Neural progenitor cell (in vitro differentiated cells): ENCODE measurements around the gene KCTD18.

Experiments used
- EZH2 ChIP-seq: fragments of 200-600 bp; sonication (generic); IDR thresholded peaks from 2 replicates; pipeline ENCODE4 v1.6.1; 2017; ENCODE audit warnings: antibody characterized with exemption, mild to moderate bottlenecking, moderate library complexity
- EZH2phosphoT487 ChIP-seq: fragments of 200-600 bp; sonication (generic); IDR thresholded peaks from 2 replicates; pipeline ENCODE4 v1.6.1; 2017; ENCODE audit warnings: antibody characterized with exemption
- TF ChIP-seq, protein P1 (sequence below): fragments of 200-600 bp; sonication (generic); IDR thresholded peaks from 2 replicates; pipeline ENCODE4 v1.5.1; 2017; ENCODE audit warnings: antibody characterized with exemption, mild to moderate bottlenecking

GRCh38 chr2:200476836-200477235 lies 33.0 kb downstream of the KCTD18 start:
- TF ChIP-seq, protein P1, sequence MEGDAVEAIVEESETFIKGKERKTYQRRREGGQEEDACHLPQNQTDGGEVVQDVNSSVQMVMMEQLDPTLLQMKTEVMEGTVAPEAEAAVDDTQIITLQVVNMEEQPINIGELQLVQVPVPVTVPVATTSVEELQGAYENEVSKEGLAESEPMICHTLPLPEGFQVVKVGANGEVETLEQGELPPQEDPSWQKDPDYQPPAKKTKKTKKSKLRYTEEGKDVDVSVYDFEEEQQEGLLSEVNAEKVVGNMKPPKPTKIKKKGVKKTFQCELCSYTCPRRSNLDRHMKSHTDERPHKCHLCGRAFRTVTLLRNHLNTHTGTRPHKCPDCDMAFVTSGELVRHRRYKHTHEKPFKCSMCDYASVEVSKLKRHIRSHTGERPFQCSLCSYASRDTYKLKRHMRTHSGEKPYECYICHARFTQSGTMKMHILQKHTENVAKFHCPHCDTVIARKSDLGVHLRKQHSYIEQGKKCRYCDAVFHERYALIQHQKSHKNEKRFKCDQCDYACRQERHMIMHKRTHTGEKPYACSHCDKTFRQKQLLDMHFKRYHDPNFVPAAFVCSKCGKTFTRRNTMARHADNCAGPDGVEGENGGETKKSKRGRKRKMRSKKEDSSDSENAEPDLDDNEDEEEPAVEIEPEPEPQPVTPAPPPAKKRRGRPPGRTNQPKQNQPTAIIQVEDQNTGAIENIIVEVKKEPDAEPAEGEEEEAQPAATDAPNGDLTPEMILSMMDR = no peak
- TF ChIP-seq EZH2 = no peak
- TF ChIP-seq EZH2phosphoT487 = no peak
